Activated CD4-positive, alpha-beta T cell treated with anti-CD3 and anti-CD28 coated beads, Interleukin-2, amount 50 U/mL, for 16 hours (primary cell): Measurements from ENCODE around the gene SPEN.
"Not testable (repeated sequence)": the region's sequence is repeated elsewhere in the genome, so short reads cannot be mapped to it uniquely, and the experiment has no call there.

ENCODE experiments used
- DNase-seq: peaks from one replicate; pipeline ENCODE4 v3.0.0-alpha.2; 2020

SPEN gene

GRCh38 chr1:15965228-15965767, 117.8 kb downstream of the SPEN start:
- peak; percentile 83 for DNase-seq

GRCh38 chr1:15966081-15966955, 118.8 kb downstream of the SPEN start:
- DNase-seq, result peak; percentile 95

- no peak for DNase-seq
Observed at GRCh38 chr1:15966956-15967344, 119.4 kb downstream of the SPEN start.

GRCh38 chr1:15968172-15968571, 120.7 kb downstream of the SPEN start:
- DNase-seq, result no peak

- no peak for DNase-seq
Observed at GRCh38 chr1:15969321-15969880, 121.9 kb downstream of the SPEN start.

GRCh38 chr1:15970911-15971310, 123.4 kb downstream of the SPEN start:
- DNase-seq, result no peak

DNA sequence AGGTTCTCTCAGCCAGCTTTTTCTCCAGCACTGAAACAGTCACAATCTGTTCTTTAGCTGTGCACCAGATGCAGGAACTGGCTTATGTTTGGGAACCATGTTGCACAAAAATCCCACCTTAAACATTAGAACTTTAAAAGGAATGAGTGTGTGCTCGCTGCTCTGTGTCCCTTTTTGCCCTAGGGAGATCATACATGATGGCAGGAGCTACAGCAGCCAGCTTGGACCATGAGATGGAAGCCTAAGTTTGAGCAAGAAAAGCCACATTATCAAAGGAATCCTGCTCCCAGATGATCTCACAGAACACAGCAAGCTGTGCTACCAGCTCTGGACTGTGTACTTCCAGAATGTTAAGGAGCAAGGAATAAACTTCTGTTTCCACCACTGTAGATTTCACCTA, 124.9 kb downstream of the SPEN start:
- DNase-seq, result no peak

DNA sequence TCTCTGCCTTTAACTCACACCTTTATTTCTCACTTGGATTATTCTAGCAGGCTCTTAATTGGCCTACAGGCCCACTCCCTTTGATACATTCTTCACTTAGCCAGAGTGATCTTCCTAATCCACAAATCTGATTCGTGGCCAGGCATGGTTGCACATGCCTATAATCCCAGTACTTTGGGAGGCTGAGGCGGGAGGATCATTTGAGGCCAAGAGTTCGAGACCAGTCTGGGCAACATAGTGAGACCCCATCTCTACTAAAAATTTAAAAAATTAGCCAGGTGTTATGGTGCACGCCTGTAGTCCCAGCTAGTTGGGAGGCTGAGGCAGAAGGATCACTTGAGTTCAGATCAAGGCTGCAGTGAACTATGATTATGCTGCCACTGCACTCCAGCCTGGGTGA, 126.3 kb downstream of the SPEN start:
- DNase-seq, result no peak

GRCh38 chr1:15974855-15975254, 127.3 kb downstream of the SPEN start:
- DNase-seq, result peak; percentile 47

DNA sequence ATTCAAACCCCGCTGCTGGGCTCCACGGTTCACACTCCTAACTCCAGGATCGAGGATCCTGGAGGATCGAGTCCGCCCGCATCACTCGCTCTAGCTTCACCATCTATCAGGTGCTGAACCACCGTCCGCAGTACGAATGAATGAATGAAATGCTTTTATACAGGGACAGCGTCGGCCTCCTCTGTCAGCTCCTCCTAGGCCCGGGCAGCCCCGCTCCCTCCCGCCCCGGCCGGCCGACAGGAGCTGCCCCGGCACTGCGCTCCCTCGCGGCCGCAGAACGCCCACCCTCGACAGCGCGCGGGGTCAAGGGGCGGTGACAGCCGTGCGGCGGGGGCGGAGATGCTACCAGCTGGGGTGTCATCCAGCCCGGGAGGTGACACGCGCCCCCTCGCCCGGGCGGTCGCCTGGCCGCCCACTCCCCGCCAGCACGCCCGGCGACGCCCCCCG, 127.9 kb downstream of the SPEN start:
- DNase-seq, result peak; percentile 76

- peak; percentile 97 for DNase-seq
Observed at GRCh38 chr1:15975805-15976680, 128.5 kb downstream of the SPEN start, which contains the start of gene ZBTB17. Gene ZBTB17, minus strand, starts transcription at chr1:15976101. Its CDS starts 27,606 bp downstream, at chr1:15948495.

DNA sequence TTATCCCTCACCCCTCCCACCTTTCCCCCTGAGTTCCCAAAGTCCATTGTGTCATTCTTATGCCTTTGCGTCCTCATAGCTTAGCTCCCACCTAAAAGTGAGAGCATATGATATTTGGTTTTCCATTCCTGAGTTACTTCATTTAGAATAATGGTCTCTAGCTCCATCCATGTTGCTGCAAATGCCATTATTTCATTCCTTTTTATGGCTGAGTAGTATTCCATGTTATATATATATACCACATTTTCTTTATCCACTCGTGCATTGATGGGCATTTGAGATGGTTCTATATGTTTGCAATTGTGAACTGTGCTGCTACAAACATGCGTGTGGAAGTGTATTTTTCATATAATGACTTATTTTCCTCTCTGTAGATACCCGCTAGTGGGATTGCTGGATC, 130.4 kb downstream of the SPEN start:
- not testable (repeated sequence) for DNase-seq

- DNase-seq, result no peak
Observed at GRCh38 chr1:15981679-15982078, 134.2 kb downstream of the SPEN start.

DNA sequence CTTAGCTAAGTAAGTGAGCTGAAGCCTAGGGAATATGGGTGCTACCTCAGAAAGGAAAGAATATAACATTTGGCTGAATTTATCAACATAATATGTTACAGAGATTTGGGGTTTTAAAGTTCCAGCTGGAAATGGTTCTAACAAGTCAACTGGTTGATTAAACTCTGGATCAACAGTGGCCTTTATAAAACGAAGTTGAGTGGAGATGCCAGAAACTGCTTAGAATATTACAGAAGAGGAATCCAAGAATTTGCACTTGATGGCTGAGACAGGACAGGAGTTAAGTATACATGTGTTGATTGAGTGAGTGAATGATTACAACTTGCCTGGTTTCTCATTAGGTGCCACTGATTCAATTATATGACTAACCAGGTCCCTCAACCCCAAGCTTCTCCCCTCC, 135.8 kb downstream of the SPEN start:
- DNase-seq, result no peak

- DNase-seq, result no peak
Observed at GRCh38 chr1:15985611-15986297, 138.2 kb downstream of the SPEN start.

DNA sequence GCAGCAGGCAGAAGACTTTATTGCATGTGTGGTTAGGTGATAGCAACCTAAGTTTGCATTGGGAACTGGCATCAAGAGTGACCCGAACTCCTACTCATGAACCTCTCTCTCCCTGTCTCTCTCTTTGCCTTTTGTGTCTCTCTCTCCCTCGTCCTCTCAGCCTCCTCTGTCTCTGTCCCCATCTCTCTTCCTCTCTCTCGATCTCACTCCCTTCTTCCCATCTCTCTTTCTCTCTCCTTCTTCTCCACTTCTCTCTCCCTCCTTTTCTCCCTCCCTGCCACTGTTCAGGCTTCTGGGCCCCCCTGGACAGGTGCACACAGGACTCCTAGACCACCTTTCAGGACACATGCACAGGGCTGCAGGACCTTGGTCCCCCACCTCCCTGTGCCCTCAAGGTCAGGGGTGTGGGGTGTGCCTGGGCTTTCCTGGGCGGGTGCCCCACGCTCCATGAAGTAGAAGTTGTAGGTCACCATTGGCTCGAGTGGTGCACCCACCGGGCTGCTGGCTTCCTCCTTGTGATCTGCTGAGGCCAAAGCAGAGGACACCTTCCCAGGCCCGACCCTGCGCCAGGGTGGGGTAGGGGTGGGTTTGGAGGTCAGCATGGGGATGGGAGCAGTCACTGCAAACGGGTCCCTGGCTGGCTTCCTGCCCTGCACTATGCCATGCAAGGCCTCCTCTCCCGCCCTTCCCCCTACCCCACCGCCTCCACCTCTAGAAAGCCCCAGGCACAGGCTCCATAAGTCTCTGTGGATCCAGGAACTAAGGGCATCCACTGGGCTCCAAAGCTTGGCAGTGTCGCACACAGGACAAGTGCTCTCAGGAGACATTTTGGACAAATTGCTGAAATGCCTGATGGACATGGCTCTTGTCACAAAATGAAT, 141.6 kb downstream of the SPEN start:
- DNase-seq, result no peak

- DNase-seq, result no peak
Observed at GRCh38 chr1:15989776-15990175, 142.3 kb downstream of the SPEN start.
